GM19455 (cell line): Measurements from ENCODE around the gene STK39.

Experiments
- ATAC-seq: cut with Tn5 transposase; IDR thresholded peaks from one replicate; pipeline ENCODE4 v1.9.1; 2021; ENCODE audit not compliant: unreplicated experiment

Gene STK39

GRCh38 chr2:167965907-167966761, 281.3 kb downstream of the STK39 start:
- ATAC-seq = no peak

- no peak for ATAC-seq
Observed at GRCh38 chr2:167964650-167965413, 282.6 kb downstream of the STK39 start.

GRCh38 chr2:167963899-167964649, 283.3 kb downstream of the STK39 start:
- no peak for ATAC-seq

GRCh38 chr2:167962436-167963226, 284.8 kb downstream of the STK39 start:
- no peak for ATAC-seq

- no peak for ATAC-seq
Observed at GRCh38 chr2:167961536-167962048, 285.8 kb downstream of the STK39 start.

GRCh38 chr2:167960089-167960747, 287.2 kb downstream of the STK39 start:
- no peak for ATAC-seq

- ATAC-seq = no peak
Observed at GRCh38 chr2:167957662-167958061, 289.7 kb downstream of the STK39 start.

GRCh38 chr2:167955264-167955906, 292.0 kb downstream of the STK39 start:
- no peak for ATAC-seq

- ATAC-seq = no peak
Observed at GRCh38 chr2:167954495-167954894, 292.9 kb downstream of the STK39 start.

GRCh38 chr2:167953776-167954175, 293.6 kb downstream of the STK39 start:
- no peak for ATAC-seq

GRCh38 chr2:167950571-167950970, 296.8 kb downstream of the STK39 start:
- no peak for ATAC-seq

GRCh38 chr2:167946441-167946841, 301.0 kb downstream of the STK39 start:
- no peak for ATAC-seq

GRCh38 chr2:167945660-167946368, 301.6 kb downstream of the STK39 start:
- ATAC-seq = no peak

- ATAC-seq = no peak
Observed at GRCh38 chr2:167944825-167945659, 302.4 kb downstream of the STK39 start.

GRCh38 chr2:167943897-167944296, 303.5 kb downstream of the STK39 start:
- no peak for ATAC-seq

- no peak for ATAC-seq
Observed at GRCh38 chr2:167943368-167943767, 304.0 kb downstream of the STK39 start.

GRCh38 chr2:167942366-167943081, 304.9 kb downstream of the STK39 start:
- ATAC-seq = no peak
